ENCODE measurements around the gene PLCD3.
A peak's percentile ranks its signal among the peaks of the same experiment; 100 is the strongest.

Gene PLCD3

GRCh38 chr17:45103269-45103795, 29.0 kb downstream of the PLCD3 start:
- no peak for DNase-seq (ENCODE audit: low read depth in 2 of 2)

- DNase-seq (ENCODE audit: low read depth in 2 of 2): no peak
Observed at GRCh38 chr17:45102856-45103255, 29.5 kb downstream of the PLCD3 start.

- no peak for DNase-seq (ENCODE audit: low read depth in 2 of 2)
Observed at GRCh38 chr17:45101883-45102811, 30.2 kb downstream of the PLCD3 start.

GRCh38 chr17:45101546-45101882, 30.8 kb downstream of the PLCD3 start:
- DNase-seq (ENCODE audit: low read depth in 2 of 2): no peak

GRCh38 chr17:45098869-45099616, 33.3 kb downstream of the PLCD3 start:
- peak; percentile 42 to 48 for DNase-seq (ENCODE audit: low read depth in 2 of 2)

- no peak for DNase-seq (ENCODE audit: low read depth in 2 of 2)
Observed at GRCh38 chr17:45098081-45098868, 34.0 kb downstream of the PLCD3 start.

GRCh38 chr17:45096926-45097325, 35.4 kb downstream of the PLCD3 start:
- no peak for DNase-seq (ENCODE audit: low read depth in 2 of 2)

- DNase-seq (ENCODE audit: low read depth in 2 of 2): no peak
Observed at GRCh38 chr17:45096141-45096540, 36.2 kb downstream of the PLCD3 start.

- no peak for DNase-seq (ENCODE audit: low read depth in 2 of 2)
Observed at GRCh38 chr17:45093444-45094110, 38.7 kb downstream of the PLCD3 start.

GRCh38 chr17:45092911-45093430, 39.3 kb downstream of the PLCD3 start:
- peak; percentile 96 for DNase-seq (ENCODE audit: low read depth in 2 of 2)

GRCh38 chr17:45091778-45092425, 40.4 kb downstream of the PLCD3 start:
- no peak for DNase-seq (ENCODE audit: low read depth in 2 of 2)

- no peak for DNase-seq (ENCODE audit: low read depth in 2 of 2)
Observed at GRCh38 chr17:45090711-45091110, 41.6 kb downstream of the PLCD3 start.

- DNase-seq (ENCODE audit: low read depth in 2 of 2): no peak
Observed at GRCh38 chr17:45088741-45089140, 43.6 kb downstream of the PLCD3 start.

GRCh38 chr17:45087978-45088377, 44.3 kb downstream of the PLCD3 start:
- no peak for DNase-seq (ENCODE audit: low read depth in 2 of 2)

GRCh38 chr17:45087504-45087975, 44.8 kb downstream of the PLCD3 start:
- DNase-seq (ENCODE audit: low read depth in 2 of 2): no peak

GRCh38 chr17:45086865-45087503, 45.3 kb downstream of the PLCD3 start:
- no peak for DNase-seq (ENCODE audit: low read depth in 2 of 2)

- DNase-seq (ENCODE audit: low read depth in 2 of 2): no peak
Observed at GRCh38 chr17:45086391-45086790, 45.9 kb downstream of the PLCD3 start.

GRCh38 chr17:45081047-45081703, 51.1 kb downstream of the PLCD3 start:
- DNase-seq (ENCODE audit: low read depth in 2 of 2): no peak

- no peak for DNase-seq (ENCODE audit: low read depth in 2 of 2)
Observed at GRCh38 chr17:45077643-45078042, 54.7 kb downstream of the PLCD3 start.
